Left lung (tissue), 10 donors: ENCODE measurements around the gene SRSF3. TPM values are rescaled to one million over a fixed set of nuclear protein-coding genes. Genes with fewer than 3 reads are reported as not detected.
A peak's percentile ranks its signal among the peaks of the same experiment; 100 is the strongest.

Experiments
- ATAC-seq: fragments of 200-7000 bp; cut with Tn5 transposase; one replicate; pipeline ENCODE4 v1.9.1; 2020; ENCODE audit warnings: moderate library complexity
- DNase-seq, 4 donors: peaks; one replicate each; pipeline ENCODE4 v3.0.0-alpha.2; 2013 to 2020
- H3K27ac ChIP-seq, 2 donors: fragments of 200-600 bp; sonication (generic) in 1 of 2; one replicate each; pipeline versions ENCODE4 v1.5.0 to v1.8.0; 2020 to 2021
- H3K27me3 ChIP-seq, 2 donors: fragments of 200-600 bp; sonication (generic) in 1 of 2; one replicate each; pipeline versions ENCODE4 v1.5.0 to v1.8.0; 2020 to 2021
- H3K36me3 ChIP-seq, 2 donors: fragments of 200-600 bp; sonication (generic) in 1 of 2; one replicate each; pipeline versions ENCODE4 v1.5.0 to v1.8.0; 2020 to 2021
- H3K4me1 ChIP-seq, 2 donors: fragments of 200-600 bp; one replicate each; pipeline ENCODE4 v1.8.0; 2021
- H3K4me3 ChIP-seq, 2 donors: fragments of 200-600 bp; sonication (generic) in 1 of 2; one replicate each; pipeline versions ENCODE4 v1.5.0 to v1.8.0; 2020 to 2021; ENCODE audit warnings: mild to moderate bottlenecking in 1 of 2
- H3K9me3 ChIP-seq, 2 donors: fragments of 200-600 bp; sonication (generic) in 1 of 2; one replicate each; pipeline versions ENCODE4 v1.5.0 to v1.8.0; 2020 to 2021
- intact Hi-C, 2 donors: fragments of 100-400 bp; cut with DNase I; formaldehyde crosslinking; loops; one replicate each; pipeline versions ENCODE4 v1.11.2 to v1.14.2; 2022
- polyA plus RNA-seq, 6 donors: library from polyadenylated mRNA; unstranded; fragments of 120-200 nt; gene quantifications; one replicate each; pipeline ENCODE4 v1.2.1, GENCODE V29; 2013; ENCODE audit not compliant: insufficient read length in 6 of 6
- total RNA-seq, 2 donors: library from RNA; stranded (reverse); fragmentation: NEBNext Ultra II Directional; extraction: Animal tissue kit (Norgen Biotek cat#: 25700); gene quantifications; one replicate each; pipeline ENCODE4 v1.2.1, GENCODE V29; 2021
- TF ChIP-seq, protein P1 (sequence below), 2 donors: fragments of 200-600 bp; sonication (generic) in 1 of 2; IDR thresholded peaks; one replicate each; pipeline versions ENCODE4 v1.5.0 to v1.8.0; 2021; ENCODE audit warnings: antibody characterized with exemption in 2 of 2
- donor health status: DM: no; HTN: yes; CAD: no.
- donor health status: DM: no; HTN: no; CAD: no.

SRSF3 gene
- total and polyA plus RNA-seq, 8 donors = 173 to 634 (median 529) TPM

DNA sequence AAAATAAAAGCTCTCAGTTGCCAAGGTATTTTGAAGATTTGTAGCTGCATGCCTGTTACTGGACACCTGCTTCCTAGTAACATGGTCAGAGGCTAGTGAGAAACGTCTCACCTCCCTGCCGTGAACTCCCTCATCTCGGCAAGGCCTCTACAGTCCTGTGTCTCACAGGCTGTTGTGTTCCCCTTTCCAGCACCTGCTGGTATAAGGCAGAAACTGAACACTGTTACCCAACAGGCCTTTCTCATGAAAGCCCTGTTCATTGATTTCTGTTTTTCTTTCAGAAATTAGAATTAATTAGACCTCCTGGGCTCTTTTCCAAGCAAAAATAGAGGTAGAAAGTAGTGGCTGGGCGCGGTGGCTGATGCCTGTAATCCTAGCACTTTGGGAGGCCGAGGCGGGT, 17.6 kb upstream of the SRSF3 start:
- no peak overlapping the region for H3K4me3 ChIP-seq
- ATAC-seq (no peak), DNase-seq (no peak)
- TF ChIP-seq, protein P1, sequence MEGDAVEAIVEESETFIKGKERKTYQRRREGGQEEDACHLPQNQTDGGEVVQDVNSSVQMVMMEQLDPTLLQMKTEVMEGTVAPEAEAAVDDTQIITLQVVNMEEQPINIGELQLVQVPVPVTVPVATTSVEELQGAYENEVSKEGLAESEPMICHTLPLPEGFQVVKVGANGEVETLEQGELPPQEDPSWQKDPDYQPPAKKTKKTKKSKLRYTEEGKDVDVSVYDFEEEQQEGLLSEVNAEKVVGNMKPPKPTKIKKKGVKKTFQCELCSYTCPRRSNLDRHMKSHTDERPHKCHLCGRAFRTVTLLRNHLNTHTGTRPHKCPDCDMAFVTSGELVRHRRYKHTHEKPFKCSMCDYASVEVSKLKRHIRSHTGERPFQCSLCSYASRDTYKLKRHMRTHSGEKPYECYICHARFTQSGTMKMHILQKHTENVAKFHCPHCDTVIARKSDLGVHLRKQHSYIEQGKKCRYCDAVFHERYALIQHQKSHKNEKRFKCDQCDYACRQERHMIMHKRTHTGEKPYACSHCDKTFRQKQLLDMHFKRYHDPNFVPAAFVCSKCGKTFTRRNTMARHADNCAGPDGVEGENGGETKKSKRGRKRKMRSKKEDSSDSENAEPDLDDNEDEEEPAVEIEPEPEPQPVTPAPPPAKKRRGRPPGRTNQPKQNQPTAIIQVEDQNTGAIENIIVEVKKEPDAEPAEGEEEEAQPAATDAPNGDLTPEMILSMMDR (IDR thresholded peaks at IDR 0.05) = no peak
- H3K36me3 ChIP-seq = no peaks in the 10 kb centered on the region
- peaks cover 0 to 22% of the 10 kb centered on the region in 2 donors for H3K4me1 ChIP-seq
- intact Hi-C loops = no loop called here
- no peak overlapping the region for H3K27ac ChIP-seq
- peaks cover 0 to 4% of the 10 kb centered on the region in 2 donors for H3K9me3 ChIP-seq
- no peaks in the 10 kb centered on the region for H3K27me3 ChIP-seq

DNA sequence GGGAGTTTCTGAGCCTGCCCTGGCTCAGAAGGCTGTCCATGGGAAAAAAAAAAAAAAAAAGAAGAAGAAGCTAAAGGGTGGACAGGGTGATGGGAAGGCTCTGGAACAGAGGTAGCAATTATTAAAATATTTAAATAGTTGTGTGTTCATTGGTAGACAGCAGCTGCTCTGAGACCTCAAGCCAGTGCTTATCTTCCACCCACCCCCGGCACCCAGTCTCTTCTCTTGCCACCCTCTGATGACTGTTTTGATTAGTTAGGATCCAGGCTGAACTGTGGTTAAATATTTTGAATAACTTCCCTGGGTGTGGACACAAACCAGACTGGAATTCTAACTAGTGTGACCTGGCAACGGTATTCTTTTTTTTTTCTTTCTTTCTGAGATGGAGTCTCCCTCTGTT, 16.9 kb upstream of the SRSF3 start:
- no peaks in the 10 kb centered on the region for H3K36me3 ChIP-seq
- peaks cover 0 to 22% of the 10 kb centered on the region in 2 donors for H3K4me1 ChIP-seq
- no peak overlapping the region for H3K4me3 ChIP-seq
- ATAC-seq (peak; percentile 85), DNase-seq (no peak)
- H3K27me3 ChIP-seq = no peaks in the 10 kb centered on the region
- H3K9me3 ChIP-seq = peaks cover 0 to 4% of the 10 kb centered on the region in 2 donors
- intact Hi-C loops = no loop called here
- H3K27ac ChIP-seq = peak overlapping the region in 1 of 2 donors; percentile 18
- TF ChIP-seq, protein P1 (IDR thresholded peaks at IDR 0.05) = no peak

DNA sequence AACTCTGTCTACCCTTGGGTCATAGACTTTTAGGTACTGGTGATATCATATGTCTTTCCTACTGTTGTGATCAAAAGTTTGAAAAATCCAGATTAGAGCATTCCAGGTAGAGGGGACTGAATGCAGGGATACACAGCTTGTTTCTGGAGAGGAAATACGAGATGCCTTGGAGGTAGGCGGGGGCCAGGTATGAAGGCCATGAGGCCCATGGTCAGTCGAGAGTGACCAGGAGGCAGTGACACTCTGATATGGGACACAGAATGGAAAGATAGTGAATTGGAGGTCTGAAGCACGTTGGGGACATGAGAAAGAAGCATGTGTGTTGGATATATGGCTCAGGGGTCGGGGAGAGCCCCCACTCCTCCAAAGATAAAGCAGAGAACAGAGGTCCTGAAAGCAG, 16.1 kb upstream of the SRSF3 start:
- Histone ChIP-seq H3K4me1 (peaks cover 0 to 22% of the 10 kb centered on the region in 2 donors), H3K27me3 (no peaks in the 10 kb centered on the region), H3K9me3 (peaks cover 0 to 4% of the 10 kb centered on the region in 2 donors), H3K4me3 (no peak overlapping the region), H3K36me3 (no peaks in the 10 kb centered on the region), H3K27ac (no peak overlapping the region)
- intact Hi-C loops = no loop called here
- DNase-seq (no peak), ATAC-seq (no peak)
- TF ChIP-seq, protein P1 (IDR thresholded peaks at IDR 0.05) = no peak

DNA sequence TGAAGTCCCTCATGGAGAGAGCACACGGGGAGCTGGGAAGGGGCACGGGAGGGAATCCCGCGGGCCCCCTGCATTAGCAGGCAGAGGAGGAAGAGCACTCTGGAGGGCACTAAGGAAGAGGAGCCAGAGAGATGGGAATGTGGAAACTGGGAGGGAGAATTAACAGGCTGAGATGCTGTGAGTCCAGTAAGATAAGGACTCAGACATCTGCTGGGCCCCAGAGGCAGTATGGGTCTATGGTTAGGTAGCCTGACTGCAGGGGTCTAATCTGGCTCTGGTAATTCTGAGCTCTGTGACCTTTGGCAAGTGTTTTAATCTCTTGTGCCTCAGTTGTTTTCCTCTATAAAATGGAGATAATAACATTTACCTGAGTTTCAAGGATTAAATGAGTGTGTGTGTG, 15.7 kb upstream of the SRSF3 start:
- intact Hi-C loops = no loop called here
- TF ChIP-seq, protein P1 (IDR thresholded peaks at IDR 0.05) = no peak
- peaks cover 0 to 22% of the 10 kb centered on the region in 2 donors for H3K4me1 ChIP-seq
- no peak overlapping the region for H3K4me3 ChIP-seq
- DNase-seq (no peak), ATAC-seq (no peak)
- no peaks in the 10 kb centered on the region for H3K36me3 ChIP-seq
- H3K27me3 ChIP-seq = no peaks in the 10 kb centered on the region
- H3K27ac ChIP-seq = no peak overlapping the region
- H3K9me3 ChIP-seq = peaks cover 0 to 4% of the 10 kb centered on the region in 2 donors

DNA sequence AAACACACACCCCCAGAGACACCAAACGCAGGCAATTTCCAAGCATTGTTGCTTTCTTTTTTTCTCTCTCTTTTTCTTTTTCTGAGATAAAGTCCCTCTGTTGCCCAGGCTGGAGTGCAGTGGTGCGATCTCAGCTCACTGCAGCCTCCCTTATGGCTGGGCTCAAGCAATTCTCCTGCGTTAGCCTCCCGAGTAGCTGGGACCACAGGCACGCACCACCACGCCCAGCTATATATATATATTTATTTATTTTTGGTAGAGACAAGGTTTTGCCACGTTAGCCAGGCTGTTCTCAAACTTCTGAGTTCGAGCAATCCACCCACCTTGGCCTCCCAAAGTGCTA, 14.0 kb upstream of the SRSF3 start:
- ATAC-seq = no peak

More for the DNA sequence above, 14.0 kb upstream of the SRSF3 start:
- Histone ChIP-seq H3K27ac (peak overlapping the region in 1 of 2 donors; percentile 63), H3K4me1 (peaks cover 0 to 22% of the 10 kb centered on the region in 2 donors), H3K36me3 (no peaks in the 10 kb centered on the region), H3K4me3 (no peak overlapping the region), H3K27me3 (no peaks in the 10 kb centered on the region), H3K9me3 (no peaks in the 10 kb centered on the region)
- DNase-seq = no peak
- TF ChIP-seq, protein P1 (IDR thresholded peaks at IDR 0.05) = no peak
- intact Hi-C loops = no loop called here
